Panc1 (cell line): Measurements from ENCODE around the gene C19orf25. TPM values are rescaled to one million over a fixed set of nuclear protein-coding genes. Genes with fewer than 3 reads are reported as not detected.

Experiments
- ATAC-seq: fragments of 200-7000 bp; cut with Tn5 transposase; 2 replicates; pipeline ENCODE4 v1.9.1; 2020; ENCODE audit warnings: mild to moderate bottlenecking, moderate library complexity
- BruUV-seq: library from RNA; stranded (reverse); fragments of 400-500 nt; replicated peaks from 2 replicates; lab custom pipeline; 2021; lab: Mats Ljungman, UMichigan
- CTCF ChIA-PET: fragments of 300-600 bp; sonication (Branson Sonifier 250); formaldehyde crosslinking; loops from one replicate; lab custom pipeline; 2022; ENCODE audit warnings: antibody characterized with exemption; lab: Charles Lee
- POLR2A ChIA-PET: fragments of 300-600 bp; sonication (Branson Sonifier 250); formaldehyde crosslinking; loops from one replicate; lab custom pipeline; 2022; ENCODE audit warnings: antibody characterized with exemption; lab: Charles Lee
- DNase-seq: peaks from one replicate; pipeline ENCODE4 v3.0.0-alpha.2; 2010; ENCODE audit warnings: low read depth, low spot score
- H3K27ac ChIP-seq: 2 replicates; pipeline ENCODE4 v1.5.1; 2011; ENCODE audit warnings: mild to moderate bottlenecking, low read length, inconsistent platforms
- H3K27me3 ChIP-seq: fragments of 200-500 bp; sonication (Bioruptor generic); 2 replicates; pipeline ENCODE4 v1.6.0; 2014; ENCODE audit warnings: low read length, inconsistent platforms; ENCODE audit not compliant: control insufficient read depth, insufficient read depth
- H3K36me3 ChIP-seq: fragments of 200-500 bp; sonication (Bioruptor generic); 2 replicates; pipeline ENCODE4 v1.5.1; 2014; ENCODE audit warnings: inconsistent platforms, mild to moderate bottlenecking, low read length, moderate library complexity; ENCODE audit not compliant: control insufficient read depth, insufficient read depth
- H3K4me1 ChIP-seq: 2 replicates; pipeline ENCODE4 v1.5.1; 2011; ENCODE audit warnings: inconsistent platforms, mild to moderate bottlenecking, low read length, moderate library complexity; ENCODE audit not compliant: control insufficient read depth, insufficient read depth
- H3K4me3 ChIP-seq, 2 experiments: 2 replicates each; pipeline ENCODE4 v1.5.1; 2011 to 2012; ENCODE audit warnings: low read depth in 2 of 2, low read length in 2 of 2, mild to moderate bottlenecking in 2 of 2, inconsistent platforms in 1 of 2, moderate library complexity in 1 of 2
- H3K9me3 ChIP-seq: fragments of 200-500 bp; sonication (Bioruptor generic); 2 replicates; pipeline ENCODE4 v1.5.1; 2014; ENCODE audit warnings: low read depth, mild to moderate bottlenecking, inconsistent platforms, low read length, moderate library complexity; ENCODE audit not compliant: control insufficient read depth, insufficient read depth
- POLR2AphosphoS5 ChIP-seq: IDR thresholded peaks from 2 replicates; pipeline ENCODE4 v1.6.1; 2012; ENCODE audit warnings: mild to moderate bottlenecking, low read depth, low read length, moderate library complexity
- SIN3A ChIP-seq: IDR thresholded peaks from 2 replicates; pipeline ENCODE4 v1.6.1; 2012; ENCODE audit warnings: low read depth, mild to moderate bottlenecking, low read length, moderate library complexity, borderline replicate concordance; ENCODE audit not compliant: insufficient read depth
- TCF7L2 ChIP-seq: IDR thresholded peaks from 2 replicates; pipeline ENCODE4 v1.6.1; 2011; ENCODE audit warnings: mild to moderate bottlenecking, low read depth, low read length, inconsistent platforms
- in situ Hi-C: cut with HindIII; loops from 2 replicates; pipeline ENCODE4 v1.10.0; 2016; ENCODE audit warnings: low sequenced_read_pairs, low pct_unique_long_range_greater_than_20kb
- intact Hi-C: fragments of 100-400 bp; cut with micrococcal nuclease; formaldehyde crosslinking; loops from one replicate; pipeline ENCODE4 v1.10.0; 2022; ENCODE audit not compliant: unreplicated experiment
- total RNA-seq: library from RNA; stranded (reverse); gene quantifications from one replicate; pipeline ENCODE4 v1.2.1, GENCODE V29; 2021; ENCODE audit not compliant: unreplicated experiment
- TF ChIP-seq, protein P1 (sequence below): fragments of 450-650 bp; IDR thresholded peaks from 2 replicates; pipeline ENCODE4 v1.5.1; 2017; ENCODE audit warnings: mild to moderate bottlenecking
- TF ChIP-seq, protein P2 (sequence below), 2 experiments: IDR thresholded peaks; 2 replicates each; pipeline ENCODE4 v1.6.1; 2011 to 2012; ENCODE audit warnings: low read depth in 2 of 2, control low read depth in 1 of 2, low read length in 1 of 2, mild to moderate bottlenecking in 1 of 2, moderate library complexity in 1 of 2; ENCODE audit not compliant: insufficient read depth in 1 of 2

The C19orf25 gene
- total RNA-seq, 1 experiment from 2014 or later = 34.7 TPM

DNA sequence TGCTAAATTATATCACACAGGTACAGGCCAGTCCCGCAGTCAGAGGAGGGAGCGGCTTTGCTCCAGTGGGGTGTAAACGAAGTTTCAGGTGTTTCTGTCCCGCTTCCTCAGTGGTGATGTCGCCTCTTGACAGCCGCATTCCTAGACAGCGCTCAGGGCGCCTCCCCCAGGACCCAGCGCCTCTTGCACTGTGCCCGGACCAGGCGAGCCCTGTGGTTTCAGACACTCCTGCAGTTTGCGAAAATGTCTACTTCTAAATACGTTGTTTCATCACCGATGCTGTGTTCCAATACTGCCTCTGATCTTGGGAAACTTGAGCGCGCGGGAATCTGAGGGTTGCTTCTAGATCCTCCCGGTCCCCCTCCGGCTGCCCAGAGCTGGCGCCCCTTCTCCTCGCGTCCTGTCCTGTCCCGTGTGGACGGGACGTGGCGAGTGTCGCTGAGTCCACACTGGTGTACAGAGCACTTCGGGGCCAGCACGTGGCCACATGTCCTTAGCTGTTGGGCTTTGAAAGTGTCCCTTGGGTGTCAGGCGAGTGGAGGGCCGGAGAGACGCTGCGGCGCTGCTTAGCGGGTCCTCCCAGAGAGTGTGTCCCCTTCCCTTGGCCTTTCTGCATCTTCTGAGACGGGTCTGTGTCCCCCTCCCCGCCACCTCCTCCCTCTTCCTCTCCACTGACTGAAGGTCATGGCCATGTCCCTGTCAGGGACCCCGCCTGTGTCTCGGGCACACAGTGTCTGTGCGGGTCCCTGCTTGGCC is 55.4 kb downstream of the C19orf25 start:
- intact Hi-C loops = no loop called here
- no peak overlapping the region for H3K27ac ChIP-seq
- H3K27me3 ChIP-seq = no peaks in the 10 kb centered on the region
- no peaks in the 10 kb centered on the region for H3K4me1 ChIP-seq
- no peak overlapping the region for H3K4me3 ChIP-seq
- no peaks in the 10 kb centered on the region for H3K9me3 ChIP-seq
- ATAC-seq (peak; percentile 32; the same call in 1 of the 2 replicates), DNase-seq (no peak)
- TF ChIP-seq, protein P1, sequence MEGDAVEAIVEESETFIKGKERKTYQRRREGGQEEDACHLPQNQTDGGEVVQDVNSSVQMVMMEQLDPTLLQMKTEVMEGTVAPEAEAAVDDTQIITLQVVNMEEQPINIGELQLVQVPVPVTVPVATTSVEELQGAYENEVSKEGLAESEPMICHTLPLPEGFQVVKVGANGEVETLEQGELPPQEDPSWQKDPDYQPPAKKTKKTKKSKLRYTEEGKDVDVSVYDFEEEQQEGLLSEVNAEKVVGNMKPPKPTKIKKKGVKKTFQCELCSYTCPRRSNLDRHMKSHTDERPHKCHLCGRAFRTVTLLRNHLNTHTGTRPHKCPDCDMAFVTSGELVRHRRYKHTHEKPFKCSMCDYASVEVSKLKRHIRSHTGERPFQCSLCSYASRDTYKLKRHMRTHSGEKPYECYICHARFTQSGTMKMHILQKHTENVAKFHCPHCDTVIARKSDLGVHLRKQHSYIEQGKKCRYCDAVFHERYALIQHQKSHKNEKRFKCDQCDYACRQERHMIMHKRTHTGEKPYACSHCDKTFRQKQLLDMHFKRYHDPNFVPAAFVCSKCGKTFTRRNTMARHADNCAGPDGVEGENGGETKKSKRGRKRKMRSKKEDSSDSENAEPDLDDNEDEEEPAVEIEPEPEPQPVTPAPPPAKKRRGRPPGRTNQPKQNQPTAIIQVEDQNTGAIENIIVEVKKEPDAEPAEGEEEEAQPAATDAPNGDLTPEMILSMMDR = no peak
- TF ChIP-seq TCF7L2 (no peak), SIN3A (no peak), POLR2AphosphoS5 (no peak)
- TF ChIP-seq, protein P2, sequence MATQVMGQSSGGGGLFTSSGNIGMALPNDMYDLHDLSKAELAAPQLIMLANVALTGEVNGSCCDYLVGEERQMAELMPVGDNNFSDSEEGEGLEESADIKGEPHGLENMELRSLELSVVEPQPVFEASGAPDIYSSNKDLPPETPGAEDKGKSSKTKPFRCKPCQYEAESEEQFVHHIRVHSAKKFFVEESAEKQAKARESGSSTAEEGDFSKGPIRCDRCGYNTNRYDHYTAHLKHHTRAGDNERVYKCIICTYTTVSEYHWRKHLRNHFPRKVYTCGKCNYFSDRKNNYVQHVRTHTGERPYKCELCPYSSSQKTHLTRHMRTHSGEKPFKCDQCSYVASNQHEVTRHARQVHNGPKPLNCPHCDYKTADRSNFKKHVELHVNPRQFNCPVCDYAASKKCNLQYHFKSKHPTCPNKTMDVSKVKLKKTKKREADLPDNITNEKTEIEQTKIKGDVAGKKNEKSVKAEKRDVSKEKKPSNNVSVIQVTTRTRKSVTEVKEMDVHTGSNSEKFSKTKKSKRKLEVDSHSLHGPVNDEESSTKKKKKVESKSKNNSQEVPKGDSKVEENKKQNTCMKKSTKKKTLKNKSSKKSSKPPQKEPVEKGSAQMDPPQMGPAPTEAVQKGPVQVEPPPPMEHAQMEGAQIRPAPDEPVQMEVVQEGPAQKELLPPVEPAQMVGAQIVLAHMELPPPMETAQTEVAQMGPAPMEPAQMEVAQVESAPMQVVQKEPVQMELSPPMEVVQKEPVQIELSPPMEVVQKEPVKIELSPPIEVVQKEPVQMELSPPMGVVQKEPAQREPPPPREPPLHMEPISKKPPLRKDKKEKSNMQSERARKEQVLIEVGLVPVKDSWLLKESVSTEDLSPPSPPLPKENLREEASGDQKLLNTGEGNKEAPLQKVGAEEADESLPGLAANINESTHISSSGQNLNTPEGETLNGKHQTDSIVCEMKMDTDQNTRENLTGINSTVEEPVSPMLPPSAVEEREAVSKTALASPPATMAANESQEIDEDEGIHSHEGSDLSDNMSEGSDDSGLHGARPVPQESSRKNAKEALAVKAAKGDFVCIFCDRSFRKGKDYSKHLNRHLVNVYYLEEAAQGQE (IDR thresholded peaks at IDR 0.05; ENCODE audit: insufficient read depth in 1 of 2, low read depth in 2 of 2, low read length in 1 of 2) = no peak
- POLR2A ChIA-PET = no interaction called here
- BruUV-seq = no TSS peak
- CTCF ChIA-PET = interaction anchor here (0.7 kb wide), 1 partner anchor 107 kb away, joined by 3 read pairs; no protein-coding TSS in a partner anchor
- H3K36me3 ChIP-seq = no peaks in the 10 kb centered on the region; the same call in none of the 2 replicates
- in situ Hi-C loops = no loop called here

Other genes starting within 250 kb of the C19orf25 start
- 14.5 TPM for gene CBARP, start 241.2 kb downstream of the C19orf25 start, total RNA-seq
- 218 TPM for gene ATP5F1D, start 237.5 kb downstream of the C19orf25 start, total RNA-seq
- gene MIDN, start 230.6 kb downstream of the C19orf25 start, total RNA-seq = 118 TPM
- 66.6 TPM for gene CIRBP, start 209.9 kb downstream of the C19orf25 start, total RNA-seq
- gene FAM174C, start 203.7 kb downstream of the C19orf25 start, total RNA-seq = 133 TPM
- 7.8 TPM for gene EFNA2, start 193.3 kb downstream of the C19orf25 start, total RNA-seq
- gene NDUFS7, start 95.3 kb downstream of the C19orf25 start, total RNA-seq = 73.0 TPM
- 21.2 TPM for gene GAMT, start 77.7 kb downstream of the C19orf25 start, total RNA-seq
- 195 TPM for gene DAZAP1, start 71.6 kb downstream of the C19orf25 start, total RNA-seq
- gene RPS15, start 40.8 kb downstream of the C19orf25 start, total RNA-seq = 1,067 TPM
- gene APC2, start 29.1 kb downstream of the C19orf25 start, total RNA-seq = 11.9 TPM
- 9.9 TPM for gene PCSK4, start 11.1 kb upstream of the C19orf25 start, total RNA-seq
- gene REEP6, start 12.0 kb upstream of the C19orf25 start, total RNA-seq = 9.2 TPM
- 20.6 TPM for gene ADAMTSL5, start 33.8 kb upstream of the C19orf25 start, total RNA-seq
- gene PLK5, start 44.9 kb upstream of the C19orf25 start, total RNA-seq = not detected
- 73.7 TPM for gene MEX3D, start 89.1 kb upstream of the C19orf25 start, total RNA-seq
- gene MBD3, start 113.7 kb upstream of the C19orf25 start, total RNA-seq = 139 TPM
- gene UQCR11, start 126.2 kb upstream of the C19orf25 start, total RNA-seq = 300 TPM
- 175 TPM for gene TCF3, start 173.4 kb upstream of the C19orf25 start, total RNA-seq